HG02885 (cell line): ENCODE results near the gene ZMIZ1.
A peak's percentile ranks its signal among the peaks of the same experiment; 100 is the strongest.

Source experiments
- ATAC-seq: cut with Tn5 transposase; IDR thresholded peaks from one replicate; pipeline ENCODE4 v1.9.1; 2021; ENCODE audit warnings: mild to moderate bottlenecking; ENCODE audit not compliant: unreplicated experiment, poor library complexity

ZMIZ1 gene

GRCh38 chr10:79111427-79111826, 42.7 kb downstream of the ZMIZ1 start:
- no peak for ATAC-seq

- ATAC-seq: no peak
Observed at GRCh38 chr10:79111846-79112614, 43.3 kb downstream of the ZMIZ1 start.

GRCh38 chr10:79112881-79113431, 44.2 kb downstream of the ZMIZ1 start:
- ATAC-seq: no peak

- no peak for ATAC-seq
Observed at GRCh38 chr10:79113827-79114226, 45.1 kb downstream of the ZMIZ1 start.

GRCh38 chr10:79115302-79115701, 46.5 kb downstream of the ZMIZ1 start:
- ATAC-seq: no peak

- peak; percentile 30 for ATAC-seq
Observed at GRCh38 chr10:79116368-79116767, 47.6 kb downstream of the ZMIZ1 start.

- ATAC-seq: peak; percentile 83
Observed at GRCh38 chr10:79116801-79117723, 48.3 kb downstream of the ZMIZ1 start.

GRCh38 chr10:79118286-79119202, 49.8 kb downstream of the ZMIZ1 start:
- ATAC-seq: no peak

- no peak for ATAC-seq
Observed at GRCh38 chr10:79119306-79119705, 50.5 kb downstream of the ZMIZ1 start.

- no peak for ATAC-seq
Observed at GRCh38 chr10:79123547-79123963, 54.8 kb downstream of the ZMIZ1 start.

- no peak for ATAC-seq
Observed at GRCh38 chr10:79124066-79124465, 55.3 kb downstream of the ZMIZ1 start.

GRCh38 chr10:79125092-79125491, 56.3 kb downstream of the ZMIZ1 start:
- ATAC-seq: no peak

GRCh38 chr10:79126351-79127080, 57.8 kb downstream of the ZMIZ1 start:
- ATAC-seq: no peak

- ATAC-seq: no peak
Observed at GRCh38 chr10:79127151-79127961, 58.6 kb downstream of the ZMIZ1 start.

- no peak for ATAC-seq
Observed at GRCh38 chr10:79128241-79128922, 59.6 kb downstream of the ZMIZ1 start.

- ATAC-seq: no peak
Observed at GRCh38 chr10:79128923-79129305, 60.1 kb downstream of the ZMIZ1 start.

- ATAC-seq: no peak
Observed at GRCh38 chr10:79129361-79129997, 60.7 kb downstream of the ZMIZ1 start.

GRCh38 chr10:79130255-79130654, 61.5 kb downstream of the ZMIZ1 start:
- ATAC-seq: no peak
